ENCODE measurements around the gene CD6. TPM values are rescaled to one million over a fixed set of nuclear protein-coding genes. Genes with fewer than 3 reads are reported as not detected.

Gene CD6
- total and polyA plus RNA-seq, 2 of the 8 experiments (the other 6 are each of a cell fraction or from before 2014, with no cell fraction given) = 0.03 TPM; not detected in 1

- peak within 1 kb of the TSS; percentile 87 for H3K4ac ChIP-seq (replicated peaks; ENCODE audit: insufficient read length, low read depth, low read length)
- peak within 1 kb of the TSS; percentile 61 for H2AFZ ChIP-seq (ENCODE audit: low read length)
- H2BK15ac ChIP-seq (ENCODE audit: low read length) = peak within 1 kb of the TSS; percentile 6; the same call in 1 of the 2 replicates
- H4K5ac ChIP-seq (ENCODE audit: insufficient read length, low read depth, low read length) = no peak within 1 kb of the TSS
- H2BK20ac ChIP-seq (ENCODE audit: low read length) = no peak within 1 kb of the TSS
- peaks cover 5 to 14% (median 5%) of the 10 kb centered on the region in 4 experiments; a peak in 6 of 7 replicates for H3K4me1 ChIP-seq (replicated peaks in 1 of 4; ENCODE audit: control insufficient read depth in 3 of 4, insufficient read depth in 4 of 4, low read length in 3 of 4)
- H3K27ac ChIP-seq (ENCODE audit: low read depth, low read length) = no peak within 1 kb of the TSS; the same call in 1 of the 2 replicates
- H3K18ac ChIP-seq (ENCODE audit: extremely low read depth, low read length) = peak within 1 kb of the TSS; percentile 73
- peak within 1 kb of the TSS; percentile 70 to 95 (median 77) for H3K4me3 ChIP-seq (ENCODE audit: extremely low read depth in 1 of 4, insufficient read depth in 2 of 4, low read depth in 3 of 4, low read length in 4 of 4)
- peaks cover 11% of the 10 kb centered on the region for H3K79me1 ChIP-seq (ENCODE audit: low read depth, low read length)
- no peak within 1 kb of the TSS for H2BK120ac ChIP-seq (replicated peaks; ENCODE audit: low read depth, low read length)
- FAIRE-seq (no peak), DNase-seq (ENCODE audit: low read depth in 1 of 2, low spot score in 2 of 2) (peak in 1 of 2 experiments; percentile 90)
- H2BK12ac ChIP-seq (ENCODE audit: low read depth, low read length) = peak within 1 kb of the TSS; percentile 43; the same call in 1 of the 2 replicates
- peak within 1 kb of the TSS; percentile 72 for H3K56ac ChIP-seq (replicated peaks; ENCODE audit: insufficient read length, low read depth, low read length)
- peaks cover 9 to 15% of the 10 kb centered on the region in 2 experiments for H4K20me1 ChIP-seq (replicated peaks in 1 of 2; ENCODE audit: control insufficient read depth in 1 of 2, insufficient read depth in 2 of 2, low read length in 2 of 2)
- peak within 1 kb of the TSS; percentile 6; the same call in 1 of the 2 replicates for H2AK5ac ChIP-seq (ENCODE audit: low read depth, low read length)
- 0 out of 2 replicates have a peak within 1 kb of the TSS, but pooled peaks have one; percentile 44 for H2BK5ac ChIP-seq (ENCODE audit: low read depth, low read length)
- H3K79me2 ChIP-seq (ENCODE audit: control insufficient read depth in 1 of 2, insufficient read depth in 2 of 2, low read length in 2 of 2) = peaks cover 0 to 3% of the 10 kb centered on the region in 2 experiments; a peak in 1 of 4 replicates
- whole genome bisulfite sequencing, 2 experiments (ENCODE audit: extremely low coverage in 1 of 2, insufficient coverage in 1 of 2, insufficient read length in 1 of 2, insufficient replicate concordance in 2 of 2, low coverage in 1 of 2, low lambda C conversion rate in 2 of 2, missing lambda C conversion rate in 1 of 2) = 6% methylated on average over 27 of the region's 69 CpGs; no CpG with 5 or more reads in 1 of the 2 experiments
- H4K8ac ChIP-seq (ENCODE audit: extremely low read depth, insufficient read depth, low read length) = peak within 1 kb of the TSS; percentile 71
- ChIA-PET POLR2A (ENCODE audit: partially characterized antibody) (interaction anchor here (0.7 to 5.7 kb wide), 8 partner anchors 10 to 33 kb away, joined by 3 to 26 read pairs (median 4); partner anchors contain the start of gene TMEM109), CTCF (ENCODE audit: partially characterized antibody) (interaction anchor here (0.8 to 1.9 kb wide), 6 partner anchors 8 to 93 kb away, joined by 3 to 7 read pairs (median 4); no protein-coding TSS in a partner anchor)
- H3K23me2 ChIP-seq (ENCODE audit: low read depth, low read length) = peaks cover 11% of the 10 kb centered on the region; the same call in 1 of the 2 replicates
- no peaks in the 10 kb centered on the region for H3K9me3 ChIP-seq (ENCODE audit: insufficient read depth in 2 of 2, low read depth in 1 of 2, low read length in 1 of 2)
- no peak within 1 kb of the TSS for H3K23ac ChIP-seq (ENCODE audit: insufficient read length)
- no peak within 1 kb of the TSS for H3K14ac ChIP-seq (ENCODE audit: insufficient read length)
- H3K27me3 ChIP-seq (replicated peaks in 1 of 4; ENCODE audit: control insufficient read depth in 3 of 4, extremely low read depth in 1 of 4, insufficient read depth in 3 of 4, low read length in 3 of 4) = peaks cover 0 to 3% (median 0%) of the 10 kb centered on the region in 4 experiments; a peak in 1 of 7 replicates
- peaks cover 5 to 27% (median 14%) of the 10 kb centered on the region in 4 experiments; a peak in 7 of 8 replicates for H3K36me3 ChIP-seq (ENCODE audit: control insufficient read depth in 2 of 4, insufficient read depth in 4 of 4, low read length in 3 of 4)
- H3K4me2 ChIP-seq (ENCODE audit: insufficient read depth in 1 of 2, low read depth in 2 of 2, low read length in 2 of 2) = peak within 1 kb of the TSS; percentile 68 to 91
- H3K9ac ChIP-seq (replicated peaks in 1 of 4; ENCODE audit: extremely low read depth in 1 of 4, low read depth in 3 of 4, low read length in 3 of 4) = peak within 1 kb of the TSS; percentile 34 to 86 (median 46)
- H4K91ac ChIP-seq (replicated peaks; ENCODE audit: insufficient read length, low read length) = peak within 1 kb of the TSS; percentile 59
- TF ChIP-seq NRF1 (IDR thresholded peaks at IDR 0.05; ENCODE audit: low read depth, low read length) = no peak
- TF ChIP-seq KDM1A (IDR thresholded peaks at IDR 0.05; ENCODE audit: borderline replicate concordance, low read length) = no peak
- TF ChIP-seq POLR2A (IDR thresholded peaks at IDR 0.05; ENCODE audit: control extremely low read depth in 1 of 2, low read depth in 2 of 2, low read length in 2 of 2) = peak in 1 of 2 experiments; percentile 25; a peak in 1 of 3 replicates
- TF ChIP-seq FOSL1 (IDR thresholded peaks at IDR 0.05; ENCODE audit: insufficient read depth, low read depth, low read length) = peak; percentile 95
- peak; percentile 11 for TF ChIP-seq ASH2L (IDR thresholded peaks at IDR 0.05; ENCODE audit: low read length)
- TF ChIP-seq TAF1 (IDR thresholded peaks at IDR 0.05; ENCODE audit: low read depth, low read length) = peak; percentile 25; the same call in 1 of the 2 replicates
- 0 out of 2 replicates have a peak, but pooled peaks have one; percentile 25 for TF ChIP-seq SP4 (IDR thresholded peaks at IDR 0.05; ENCODE audit: low read length)
- peak; percentile 74 for TF ChIP-seq KDM4A (IDR thresholded peaks at IDR 0.05; ENCODE audit: low read depth, low read length, severe bottlenecking)
- peak; percentile 28 for TF ChIP-seq EZH2 (IDR thresholded peaks at IDR 0.05; ENCODE audit: low read depth, low read length, severe bottlenecking)
- peak; percentile 71 for TF ChIP-seq EGR1 (IDR thresholded peaks at IDR 0.05; ENCODE audit: borderline replicate concordance, low read depth, low read length)
- TF ChIP-seq BACH1 (IDR thresholded peaks at IDR 0.05; ENCODE audit: low read length) = no peak
Measured at GRCh38 chr11:60924110-60924905, 47.2 kb upstream of the CD6 start, which contains the start of gene TMEM132A. TMEM132A (plus strand) TSS chr11:60924460; CDS start chr11:60924634, 174 bp downstream.

Data from H1 (cell line).